K562 (cell line): ENCODE results near the gene NECTIN2. TPM values are rescaled to one million over a fixed set of nuclear protein-coding genes. Genes with fewer than 3 reads are reported as not detected.
A peak's percentile ranks its signal among the peaks of the same experiment; 100 is the strongest.

Experiments used
- ATAC-seq: fragments of 200-7000 bp; cut with Tn5 transposase; 3 replicates; pipeline ENCODE4 v1.9.1; 2020; ENCODE audit warnings: moderate library complexity
- BruUV-seq: library from RNA; stranded (reverse); fragments of 400-500 nt; replicated peaks from 2 replicates; lab custom pipeline; 2021; lab: Mats Ljungman, UMichigan
- CTCF ChIA-PET: fragments of 300-600 bp; formaldehyde crosslinking; extraction: SDS; loops from one replicate; lab custom pipeline; 2021; ENCODE audit warnings: low intra/inter-chr PET ratio; lab: Yijun Ruan, JAX
- POLR2A ChIA-PET: fragments of 300-600, 350-650 bp; sonication (Branson Sonifier 250); formaldehyde crosslinking; extraction: SDS; loops from one replicate; lab custom pipeline; 2021; ENCODE audit warnings: antibody characterized with exemption, inconsistent platforms; lab: Yijun Ruan, JAX
- DNase-seq, 4 experiments: peaks; one replicate each; pipeline versions ENCODE4 v3.0.0 to v3.0.0-alpha.2; 2011 to 2018; ENCODE audit warnings: low spot score in 3 of 4, mixed read lengths in 3 of 4; ENCODE audit errors: extremely low read depth in 1 of 4
- FAIRE-seq: peaks from 2 replicates; lab custom pipeline; 2011; peaks lifted over from hg19 to GRCh38; lab: Jason Lieb, UNC
- H2AFZ ChIP-seq: 2 replicates; pipeline ENCODE4 v1.6.0; 2011; ENCODE audit warnings: low read depth, low read length, control low read depth, inconsistent platforms
- H3K27ac ChIP-seq: fragments of 200-600 bp; 3 replicates; pipeline ENCODE4 v1.8.0; 2011; ENCODE audit warnings: low read depth, mild to moderate bottlenecking, control low read depth, inconsistent platforms, low read length, moderate library complexity, mixed read lengths; ENCODE audit errors: extremely low read depth
- H3K27me3 ChIP-seq, 2 experiments: fragments of 300-600 bp in 1 of 2; 2 replicates in 1 of 2; 3 replicates in 1 of 2; pipeline versions ENCODE4 v1.6.0 to v1.8.0; 2011; ENCODE audit warnings: inconsistent platforms in 2 of 2, low read length in 2 of 2, mild to moderate bottlenecking in 1 of 2, mixed read lengths in 1 of 2, moderate library complexity in 1 of 2; ENCODE audit not compliant: control insufficient read depth in 2 of 2, insufficient read depth in 2 of 2
- H3K36me3 ChIP-seq: fragments of 300-600 bp; 3 replicates; pipeline ENCODE4 v1.8.0; 2011; ENCODE audit warnings: mild to moderate bottlenecking, low read length, inconsistent platforms; ENCODE audit not compliant: control insufficient read depth, insufficient read depth
- H3K4me1 ChIP-seq, 2 experiments: fragments of 200-600 bp in 1 of 2; replicated peaks in 1 of 2; 2 replicates in 1 of 2; 3 replicates in 1 of 2; pipeline versions ENCODE4 v1.5.1 to v1.8.0; 2011; ENCODE audit warnings: inconsistent platforms in 2 of 2, low read length in 2 of 2, mild to moderate bottlenecking in 1 of 2, mixed read lengths in 1 of 2, moderate library complexity in 1 of 2; ENCODE audit not compliant: control insufficient read depth in 2 of 2, insufficient read depth in 2 of 2
- H3K4me2 ChIP-seq: 2 replicates; pipeline ENCODE4 v1.6.1; 2011; ENCODE audit warnings: low read length, control low read depth, inconsistent platforms, mixed read lengths; ENCODE audit not compliant: insufficient read depth
- H3K4me3 ChIP-seq: fragments of 200-600 bp; sonication (generic), shearing (Covaris generic); 2 replicates; pipeline ENCODE4 v1.5.1; 2016; ENCODE audit warnings: control low read depth, inconsistent platforms
- H3K79me2 ChIP-seq: fragments of 200-600 bp; 3 replicates; pipeline ENCODE4 v1.8.0; 2011; ENCODE audit warnings: low read length, inconsistent platforms; ENCODE audit not compliant: control insufficient read depth, insufficient read depth
- H3K9ac ChIP-seq, 2 experiments: 2 replicates each; pipeline versions ENCODE4 v1.6.0 to v1.6.1; 2011; ENCODE audit warnings: low read depth in 2 of 2, low read length in 2 of 2, control low read depth in 1 of 2, inconsistent platforms in 1 of 2, mild to moderate bottlenecking in 1 of 2, mixed read lengths in 1 of 2; ENCODE audit not compliant: insufficient read depth in 1 of 2
- H3K9me1 ChIP-seq: one replicate; pipeline ENCODE4 v1.6.0; 2011; ENCODE audit warnings: inconsistent platforms, mild to moderate bottlenecking, low read length, moderate library complexity; ENCODE audit not compliant: control insufficient read depth, insufficient read depth
- H3K9me3 ChIP-seq: replicated peaks from 2 replicates; pipeline ENCODE4 v1.5.1; 2011; ENCODE audit warnings: low read depth, low read length, inconsistent platforms; ENCODE audit not compliant: control insufficient read depth, insufficient read depth
- H4K20me1 ChIP-seq: replicated peaks from 2 replicates; pipeline ENCODE4 v1.6.1; 2011; ENCODE audit warnings: low read length, inconsistent platforms, mixed read lengths; ENCODE audit not compliant: control insufficient read depth, insufficient read depth
- ARID4B ChIP-seq: sonication (generic); formaldehyde crosslinking; IDR thresholded peaks from 2 replicates; pipeline ENCODE4 v1.8.0; 2022; ENCODE audit warnings: mild to moderate bottlenecking, missing genetic modification reagents
- ATF1 ChIP-seq, 2 experiments: fragments of 450-650 bp in 1 of 2; IDR thresholded peaks; 2 replicates each; pipeline ENCODE4 v1.6.1; 2016; ENCODE audit warnings: missing compliant biosample characterization in 1 of 2, missing genetic modification characterization in 1 of 2
- CBFA2T3 ChIP-seq: fragments of 450-650 bp; IDR thresholded peaks from 2 replicates; pipeline ENCODE4 v1.6.1; 2017
- CTCF ChIP-seq, 3 experiments: IDR thresholded peaks in 2 of 3; conservative IDR thresholded peaks in 1 of 3; 2 replicates each; pipeline ENCODE4 v1.5.1; 2011 to 2012; ENCODE audit warnings: low read length in 3 of 3, mild to moderate bottlenecking in 3 of 3, control low read depth in 2 of 3, improper control_type of control experiment in 1 of 3, inconsistent platforms in 1 of 3, low read depth in 1 of 3, mixed read lengths in 1 of 3, moderate library complexity in 1 of 3; ENCODE audit not compliant: insufficient read depth in 2 of 3
- ETV6 ChIP-seq, 3 experiments: fragments of 150-350 bp in 1 of 3; sonication (generic) in 1 of 3; formaldehyde crosslinking in 1 of 3; IDR thresholded peaks; 2 replicates each; pipeline versions ENCODE4 v1.6.1 to v1.8.0; 2014 to 2022; ENCODE audit warnings: borderline replicate concordance in 2 of 3, low read depth in 2 of 3, antibody characterized with exemption in 1 of 3, low read length in 1 of 3, mild to moderate bottlenecking in 1 of 3, missing genetic modification reagents in 1 of 3
- HDAC2 ChIP-seq: fragments of 450-650 bp; IDR thresholded peaks from 2 replicates; pipeline ENCODE4 v1.6.1; 2016; ENCODE audit warnings: mild to moderate bottlenecking
- MBD2 ChIP-seq: sonication (generic); IDR thresholded peaks from 2 replicates; pipeline ENCODE4 v1.6.1; 2016; ENCODE audit warnings: low read depth, borderline replicate concordance
- TAL1 ChIP-seq: fragments of 450-650 bp; IDR thresholded peaks from 2 replicates; pipeline ENCODE4 v1.6.1; 2016; ENCODE audit warnings: mild to moderate bottlenecking
- TCF3 ChIP-seq: sonication (generic); formaldehyde crosslinking; IDR thresholded peaks from 2 replicates; pipeline ENCODE4 v1.4.0; 2020; ENCODE audit warnings: mild to moderate bottlenecking, missing genetic modification reagents
- TCF7L2 ChIP-seq: fragments of 150-350 bp; IDR thresholded peaks from 2 replicates; pipeline ENCODE4 v1.6.1; 2016; ENCODE audit warnings: low read depth, mild to moderate bottlenecking, low read length, moderate library complexity
- ZBTB33 ChIP-seq: sonication (generic); formaldehyde crosslinking; IDR thresholded peaks from 2 replicates; pipeline ENCODE4 v1.8.1; 2023; ENCODE audit warnings: mild to moderate bottlenecking, missing genetic modification reagents
- WGBS: fragments of 100-300 bp; shearing (Covaris generic); methylation state at CpG from one replicate; pipeline ENCODE4 v1.1.6; 2016; ENCODE audit warnings: low coverage, mixed read lengths; ENCODE audit not compliant: insufficient coverage; ENCODE audit errors: missing lambda C conversion rate; 5-methylcytosine and 5-hydroxymethylcytosine counted together
- in situ Hi-C: fragments of 300-500 bp; cut with MboI; formaldehyde crosslinking; loops from 4 replicates; pipeline ENCODE4 v1.15.0; 2018; ENCODE audit warnings: inconsistent platforms, mixed read lengths
- intact Hi-C: fragments of 100-400 bp; cut with micrococcal nuclease; formaldehyde crosslinking; loops from 2 replicates; pipeline ENCODE4 v1.14.2; 2022
- polyA plus RNA-seq, 8 experiments: library from polyadenylated mRNA; depleted of rRNA in 4 of 8; stranded (reverse) in 5 of 8; unstranded in 3 of 8; fragments of >200 nt; fragmentation: Nextera tagmentation in 2 of 8; fragmentation: Illumina TruSeq in 1 of 8; extraction: Ambion mirVana in 2 of 8; extraction: Trizol in 1 of 8; gene quantifications; 2 replicates each; pipeline versions ENCODE4 v1.2.1 to v1.2.3, GENCODE V29; 2011 to 2014; ENCODE audit warnings: inconsistent platforms in 1 of 8, missing spikeins in 1 of 8
- total RNA-seq, 7 experiments: library from RNA; depleted of rRNA in 6 of 7; stranded (reverse); fragments of >200 nt in 6 of 7; fragmentation: Illumina TruSeq in 2 of 7; extraction: Trizol in 2 of 7; gene quantifications; 2 replicates each; pipeline versions ENCODE4 v1.2.1 to v1.2.3, GENCODE V29; 2011 to 2021; ENCODE audit warnings: low replicate concordance in 1 of 7

The NECTIN2 gene
- total and polyA plus RNA-seq, 9 of the 15 experiments (the other 6 are each of a cell fraction or from before 2014, with no cell fraction given), result 3.9 to 94.9 (median 34.9) TPM

GRCh38 chr19:44856421-44857083, 10.5 kb downstream of the NECTIN2 start:
- H3K4me1 ChIP-seq, result peaks cover 14 to 19% of the 10 kb centered on the region in 2 experiments
- ATAC-seq, result peak; percentile 77
- no peak overlapping the region for H2AFZ ChIP-seq
- WGBS, result 42% methylated on average over 9 of the region's 10 CpGs
- peak; percentile 70 for FAIRE-seq
- H3K9ac ChIP-seq, result peak overlapping the region in 1 of 2 experiments; percentile 73; a peak in 1 of 4 replicates
- H3K4me3 ChIP-seq, result no peak overlapping the region
- BruUV-seq, result no TSS peak
- ChIA-PET CTCF (no interaction called here), POLR2A (interaction anchor here (0.6 to 1.3 kb wide), 4 partner anchors 8 to 166 kb away, joined by 3 to 4 read pairs (median 4); no protein-coding TSS in a partner anchor)
- in situ Hi-C loops, result no loop called here
- H4K20me1 ChIP-seq, result peaks cover 15% of the 10 kb centered on the region
- peaks cover 33% of the 10 kb centered on the region for H3K36me3 ChIP-seq
- intact Hi-C loops, result no loop called here
- peaks cover 55% of the 10 kb centered on the region for H3K79me2 ChIP-seq
- peak overlapping the region; percentile 57; the same call in 2 of the 3 replicates for H3K27ac ChIP-seq
- no peaks in the 10 kb centered on the region for H3K9me3 ChIP-seq
- peak overlapping the region; percentile 12; the same call in 1 of the 2 replicates for H3K4me2 ChIP-seq
- H3K27me3 ChIP-seq, result no peaks in the 10 kb centered on the region
- peaks cover 4% of the 10 kb centered on the region for H3K9me1 ChIP-seq
- peak; percentile 32 to 53 (median 37) for DNase-seq
- TF ChIP-seq ARID4B (CRISPR knock-in tag) (0 out of 2 replicates have a peak, but pooled peaks have one; percentile 20), TCF3 (CRISPR knock-in tag) (peak; percentile 65), TAL1 (peak; percentile 17; the same call in 1 of the 2 replicates), ETV6 (IDR thresholded peaks at IDR 0.05; ENCODE audit: borderline replicate concordance in 1 of 2, low read depth in 2 of 2, low read length in 1 of 2) (peak in 1 of 2 experiments; percentile 52; a peak in 1 of 4 replicates), ETV6 (CRISPR knock-in tag; IDR thresholded peaks at IDR 0.05; ENCODE audit: borderline replicate concordance) (no peak), MBD2 (0 out of 2 replicates have a peak, but pooled peaks have one; percentile 19), ATF1 (CRISPR knock-in tag; IDR thresholded peaks at IDR 0.05) (no peak), ATF1 (tag; IDR thresholded peaks at IDR 0.05) (no peak), CBFA2T3 (peak; percentile 69), CTCF (IDR thresholded peaks at IDR 0.05 in 2 of 3, conservative IDR thresholded peaks at IDR 0.05 in 1 of 3; ENCODE audit: insufficient read depth in 2 of 3, low read depth in 1 of 3, low read length in 3 of 3) (no peak), TCF7L2 (no peak), HDAC2 (no peak), ZBTB33 (CRISPR knock-in tag) (peak; percentile 49; the same call in 1 of the 2 replicates)
